ENCODE measurements around the gene PLXNC1. TPM values are rescaled to one million over a fixed set of nuclear protein-coding genes. Genes with fewer than 3 reads are reported as not detected.

Gene PLXNC1
- total RNA-seq, 2 donors from 2014 or later = 9.2 to 15.3 TPM

DNA sequence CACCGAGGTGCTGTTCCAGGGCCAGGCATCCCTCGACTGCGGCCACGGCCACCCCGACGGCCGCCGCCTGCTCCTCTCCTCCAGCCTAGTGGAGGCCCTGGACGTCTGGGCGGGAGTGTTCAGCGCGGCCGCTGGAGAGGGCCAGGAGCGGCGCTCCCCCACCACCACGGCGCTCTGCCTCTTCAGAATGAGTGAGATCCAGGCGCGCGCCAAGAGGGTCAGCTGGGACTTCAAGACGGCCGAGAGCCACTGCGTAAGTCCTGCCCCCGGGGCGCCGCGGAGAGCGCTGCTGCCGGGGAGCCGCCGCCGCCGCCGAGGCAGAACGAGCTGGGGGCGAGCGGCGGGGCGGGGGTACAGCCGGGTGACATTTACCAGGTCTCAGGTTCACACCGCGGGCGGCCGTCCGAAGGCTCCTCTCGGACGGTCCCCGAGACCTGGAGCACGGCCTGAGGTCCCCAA is 1.4 kb downstream of the PLXNC1 start:
- peak; percentile 87 for DNase-seq (ENCODE audit: low spot score)
- intact Hi-C loops (cut with DNase I) = loop anchor here in 1 of 2 donors (5.0 kb wide), 2 partner anchors 382 to 552 kb away; no protein-coding TSS in a partner anchor

DNA sequence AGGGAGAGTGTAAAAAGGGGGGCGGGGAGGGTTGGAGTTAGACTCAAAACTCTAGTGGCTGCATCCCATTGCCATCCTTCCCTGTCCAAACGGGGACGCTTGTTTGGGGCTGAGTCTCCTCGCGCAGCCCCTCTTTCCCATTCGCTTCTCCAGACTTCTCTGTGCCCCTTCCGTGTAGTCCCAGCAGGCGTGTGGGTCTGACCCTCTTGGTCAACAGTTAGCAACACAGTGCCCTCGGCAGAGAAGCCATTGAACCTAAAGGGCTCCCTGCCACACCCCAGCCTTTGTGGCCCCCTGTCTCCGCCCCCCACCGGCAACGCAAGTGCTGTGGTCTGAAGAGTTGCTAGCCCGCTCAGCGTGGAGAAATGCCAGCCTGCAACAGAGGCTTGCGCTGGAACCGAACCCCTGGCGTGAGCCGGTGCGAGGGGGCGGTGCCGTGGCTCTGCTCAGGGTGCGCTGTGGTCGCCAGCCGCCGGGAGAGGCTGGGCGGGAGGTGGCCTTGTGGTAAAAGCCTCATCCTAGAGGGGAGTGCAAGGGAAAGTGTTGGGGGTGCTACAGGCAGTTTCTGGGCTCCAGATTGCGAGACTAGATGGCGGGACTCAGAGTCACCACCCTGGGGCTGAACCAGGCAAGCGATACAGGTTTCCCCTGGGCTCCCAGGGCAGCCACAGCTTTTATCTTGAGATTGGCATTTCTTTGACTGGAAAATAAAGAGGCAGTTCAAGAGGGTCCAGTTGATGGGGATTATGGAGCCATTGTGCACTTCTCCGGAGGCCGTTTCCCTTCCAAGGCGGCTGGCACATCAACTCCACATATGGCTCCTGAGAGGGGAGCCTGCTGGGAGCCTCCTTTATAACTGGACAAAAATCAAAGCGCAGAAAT is 2.1 kb downstream of the PLXNC1 start:
- intact Hi-C loops (cut with DNase I) = no loop called here
- peak; percentile 89 for DNase-seq (ENCODE audit: low spot score)

DNA sequence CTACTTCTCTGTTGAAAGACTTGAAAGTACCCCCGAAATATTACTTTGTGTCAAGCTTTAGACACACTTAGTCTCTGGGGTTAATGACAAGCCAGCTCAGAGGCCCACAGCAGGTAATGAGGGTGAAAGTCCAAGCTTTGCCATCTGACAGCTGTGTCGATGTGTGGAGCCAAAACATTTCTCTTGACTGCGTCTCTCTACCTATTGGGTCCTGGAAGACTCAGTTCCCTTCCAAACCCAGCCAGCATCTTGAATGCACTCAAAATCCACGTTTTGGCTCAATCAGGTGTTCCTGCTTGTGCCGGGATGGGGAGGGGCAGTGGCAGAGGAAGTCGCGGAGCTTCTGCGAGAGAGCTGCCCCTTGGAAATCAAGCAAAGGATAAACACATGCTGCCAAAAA is 3.2 kb downstream of the PLXNC1 start:
- intact Hi-C loops (cut with DNase I) = no loop called here
- DNase-seq (ENCODE audit: low spot score) = no peak

DNA sequence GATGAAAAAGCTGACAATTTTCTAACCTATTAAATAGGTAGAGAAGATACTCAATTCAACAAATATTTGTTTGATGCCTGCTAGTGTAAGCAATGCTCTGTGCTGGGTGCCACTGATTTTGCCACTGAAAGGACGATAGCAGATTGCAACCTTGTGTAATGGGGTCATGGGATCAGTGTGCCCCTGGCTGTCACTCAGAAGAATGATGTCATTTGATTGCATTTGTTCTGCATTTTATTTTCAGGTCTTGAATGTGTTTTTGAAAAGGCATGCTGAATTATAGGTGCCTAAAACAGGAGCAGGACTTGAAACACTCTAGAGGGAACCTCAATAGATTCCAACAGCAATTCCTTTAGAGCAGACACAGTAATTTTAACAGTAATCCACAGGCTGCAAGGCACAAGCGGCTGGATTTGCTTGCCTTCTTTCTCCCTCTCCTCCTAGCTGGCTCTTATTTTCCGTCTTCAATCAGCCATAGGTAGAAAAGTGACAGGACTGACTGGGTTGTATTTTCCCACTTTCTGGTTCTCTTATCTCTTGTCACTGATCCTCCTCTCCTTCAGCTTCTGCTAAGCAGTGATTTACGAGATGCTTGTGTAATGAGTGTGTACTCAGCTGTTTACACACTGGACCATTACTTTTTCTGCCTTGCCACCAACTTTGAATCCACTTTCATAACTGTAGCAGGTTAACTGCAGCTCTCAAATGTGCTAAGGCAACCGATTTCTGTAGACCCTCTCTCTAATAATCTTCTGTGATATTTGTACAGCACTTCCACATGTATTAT is 4.1 kb downstream of the PLXNC1 start:
- no peak for DNase-seq (ENCODE audit: low spot score)
- intact Hi-C loops (cut with DNase I) = no loop called here

DNA sequence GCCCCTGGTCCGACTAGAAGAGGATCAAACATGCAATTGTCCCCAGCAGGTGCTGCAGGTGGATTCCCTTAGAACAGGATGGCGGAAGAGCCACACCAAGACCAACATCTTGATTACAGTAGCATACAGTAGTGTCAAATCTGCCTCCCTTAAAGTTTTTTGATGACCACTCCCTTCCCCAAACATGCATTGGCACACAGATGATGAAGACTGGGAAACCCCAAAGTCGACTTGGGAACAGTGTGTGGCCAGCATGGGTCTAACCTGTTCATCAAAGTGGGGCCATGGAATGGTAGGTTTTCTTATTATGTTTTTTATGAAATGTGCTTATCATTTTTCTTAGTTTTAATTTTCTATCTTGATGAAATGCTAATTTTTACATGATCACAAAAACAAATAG is 8.8 kb downstream of the PLXNC1 start:
- intact Hi-C loops (cut with DNase I) = no loop called here
- no peak for DNase-seq (ENCODE audit: low spot score)

DNA sequence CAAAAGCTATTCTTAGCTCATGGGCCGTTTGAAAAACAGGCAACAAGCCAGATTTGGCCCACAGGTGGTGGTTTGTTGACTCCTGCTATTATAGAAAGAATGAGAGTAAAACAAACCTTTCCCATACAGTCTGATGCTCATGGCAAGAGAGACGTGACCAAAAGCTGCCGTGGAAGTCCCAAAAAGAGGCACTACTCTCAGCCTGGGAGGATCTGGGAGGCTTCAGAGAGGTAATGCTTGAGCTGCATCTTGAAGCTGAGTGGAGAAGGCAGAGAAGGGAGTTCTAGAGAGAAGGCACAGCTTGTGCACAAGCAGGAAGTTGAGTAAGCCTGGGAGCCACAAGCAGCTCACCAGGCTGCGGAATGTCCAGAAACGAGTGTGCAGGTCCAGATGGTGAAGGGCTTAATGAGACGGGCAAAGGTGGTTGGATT is 9.6 kb downstream of the PLXNC1 start:
- intact Hi-C loops (cut with DNase I) = no loop called here
- no peak for DNase-seq (ENCODE audit: low spot score)

DNA sequence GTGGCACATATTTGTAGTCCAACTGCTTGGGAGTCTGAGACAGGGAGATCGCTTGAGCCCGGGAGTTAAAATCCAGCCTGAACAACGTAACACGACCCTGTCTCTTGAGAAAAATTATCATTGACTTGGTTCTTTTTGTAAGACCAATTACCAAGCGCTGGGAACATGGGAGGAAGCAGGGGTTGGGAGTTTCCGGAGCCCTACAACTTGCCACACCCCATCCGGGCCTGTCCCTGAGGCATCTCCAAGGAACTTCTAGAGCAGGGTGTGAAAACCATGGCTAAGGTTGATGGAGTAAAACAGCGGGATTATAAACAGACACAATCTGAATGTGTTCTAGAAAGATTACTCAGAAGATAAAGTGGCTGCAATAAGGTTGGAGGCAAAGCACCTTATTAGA is 10.3 kb downstream of the PLXNC1 start:
- intact Hi-C loops (cut with DNase I) = no loop called here
- DNase-seq (ENCODE audit: low spot score) = no peak

DNA sequence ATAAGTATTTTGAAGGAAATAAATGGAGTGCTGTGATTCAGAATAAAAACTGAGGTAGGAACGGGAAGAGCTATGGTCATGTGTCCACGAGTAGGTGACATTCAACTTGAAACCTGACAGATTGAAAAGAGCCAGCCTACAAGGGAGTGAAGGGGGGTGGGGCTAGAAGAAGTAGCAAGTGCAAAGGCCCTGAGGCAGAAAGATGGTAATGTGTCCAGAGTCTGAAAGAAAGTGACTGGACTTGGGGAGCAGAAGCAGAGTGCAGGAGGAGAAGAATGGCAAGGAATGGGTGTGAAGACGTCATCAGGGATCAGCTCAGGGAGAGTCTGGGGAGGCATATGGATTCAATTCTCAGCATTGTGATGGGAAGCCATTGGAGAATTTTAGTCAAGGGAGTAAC is 13.7 kb downstream of the PLXNC1 start:
- DNase-seq (ENCODE audit: low spot score) = no peak
- intact Hi-C loops (cut with DNase I) = no loop called here

DNA sequence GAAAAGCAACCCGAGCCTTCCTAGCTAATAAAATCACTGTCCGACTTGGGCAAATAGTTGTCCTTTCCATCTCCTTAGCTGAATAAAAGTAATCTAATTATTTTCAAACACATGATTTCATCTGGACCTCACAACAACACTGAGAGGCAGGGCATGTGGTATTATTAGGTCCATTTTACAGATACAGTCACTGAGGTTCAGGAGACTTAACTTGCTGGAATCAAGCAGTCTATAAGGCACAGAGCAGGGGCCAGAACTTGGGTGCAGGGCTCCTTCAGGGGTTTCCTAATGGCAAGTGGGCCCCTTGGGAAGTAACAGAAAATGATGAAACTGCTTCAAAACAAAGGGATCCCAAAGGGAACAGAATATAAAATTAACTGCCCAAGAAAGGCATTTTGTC is 15.5 kb downstream of the PLXNC1 start:
- intact Hi-C loops (cut with DNase I) = no loop called here
- no peak for DNase-seq (ENCODE audit: low spot score)

DNA sequence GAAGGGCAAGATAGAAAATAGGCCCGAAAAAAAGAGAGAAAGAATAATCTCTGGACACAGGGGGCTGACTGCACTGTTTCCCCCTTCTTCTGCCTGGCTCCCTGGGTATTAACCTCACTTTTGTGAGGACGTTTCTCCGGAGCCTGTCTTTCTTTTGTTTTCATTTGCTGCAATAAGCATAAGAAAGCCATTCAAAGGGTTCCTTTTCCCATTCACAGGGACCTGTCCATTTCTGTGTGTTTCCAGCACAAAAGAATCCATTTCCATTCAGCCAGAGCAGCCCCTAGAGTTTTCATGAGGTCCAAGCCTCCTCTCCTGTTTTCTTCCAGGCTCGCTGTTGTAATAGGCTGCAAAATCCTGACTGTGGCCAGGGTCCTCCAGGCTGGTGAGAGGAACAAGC is 16.8 kb downstream of the PLXNC1 start:
- DNase-seq (ENCODE audit: low spot score) = no peak
- intact Hi-C loops (cut with DNase I) = no loop called here

DNA sequence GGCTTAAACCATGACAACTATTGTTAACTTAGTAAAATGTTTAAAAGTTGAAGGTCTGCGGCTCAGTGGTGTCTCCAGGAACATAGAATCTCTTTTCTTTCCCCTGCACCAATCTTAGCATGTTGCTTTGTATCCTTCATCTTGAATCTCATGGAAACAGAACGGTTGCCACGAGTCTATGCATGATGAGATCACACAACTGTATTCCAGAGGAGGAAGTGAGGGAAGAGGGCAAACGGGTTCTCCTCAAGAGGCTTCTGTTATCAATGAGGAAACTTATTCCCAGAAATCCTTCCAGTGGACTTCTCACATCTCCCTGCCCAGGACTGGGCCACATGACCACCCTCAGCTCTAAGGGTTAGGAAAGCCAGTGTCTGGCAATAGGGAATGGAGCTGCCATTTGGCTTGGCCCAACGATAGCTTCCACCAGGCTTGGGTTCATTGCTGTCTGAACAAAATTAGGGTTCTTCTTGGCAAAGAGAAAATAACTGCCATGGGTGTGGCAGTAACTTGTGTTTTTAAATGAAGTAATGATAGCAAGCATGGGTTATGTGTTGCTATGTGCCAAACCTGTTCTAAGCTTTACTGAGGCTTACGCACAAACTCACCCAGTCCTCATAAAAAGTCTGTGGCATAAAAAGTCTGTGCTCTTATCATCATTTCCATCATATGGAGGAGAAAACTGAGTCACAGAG is 17.4 kb downstream of the PLXNC1 start:
- intact Hi-C loops (cut with DNase I) = no loop called here
- no peak for DNase-seq (ENCODE audit: low spot score)

DNA sequence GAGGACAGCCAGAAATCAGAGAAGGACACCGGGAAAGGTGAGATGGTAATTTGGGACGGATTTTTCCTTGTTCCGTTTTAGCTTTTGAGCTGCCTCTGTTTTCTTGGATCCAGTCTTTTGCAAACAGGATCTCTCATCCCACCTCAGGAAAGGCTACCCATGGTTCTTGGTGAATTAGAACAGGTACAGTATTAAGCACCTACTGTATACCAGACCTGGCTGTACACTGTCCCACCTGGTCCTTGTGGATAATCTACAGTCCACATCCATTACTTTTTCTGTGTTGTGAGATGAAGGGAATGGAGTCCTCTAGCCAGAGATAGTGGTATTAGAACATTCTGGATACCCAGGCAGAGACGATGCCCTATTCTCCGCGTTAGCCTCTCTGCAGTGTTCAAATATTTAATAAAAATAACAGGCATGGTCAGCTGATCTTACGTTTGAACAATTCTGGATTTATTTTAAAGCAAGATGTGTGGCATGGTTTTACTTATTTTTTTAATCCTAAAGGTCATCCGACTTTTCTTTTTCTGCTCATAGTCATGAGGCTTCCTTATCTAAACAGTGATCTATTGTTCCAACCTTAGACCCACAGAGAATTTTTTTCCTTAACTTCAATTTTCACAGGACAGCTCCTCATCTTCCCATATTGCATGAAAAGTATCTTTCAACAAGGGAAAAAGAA is 18.8 kb downstream of the PLXNC1 start:
- DNase-seq (ENCODE audit: low spot score) = no peak
- intact Hi-C loops (cut with DNase I) = no loop called here

DNA sequence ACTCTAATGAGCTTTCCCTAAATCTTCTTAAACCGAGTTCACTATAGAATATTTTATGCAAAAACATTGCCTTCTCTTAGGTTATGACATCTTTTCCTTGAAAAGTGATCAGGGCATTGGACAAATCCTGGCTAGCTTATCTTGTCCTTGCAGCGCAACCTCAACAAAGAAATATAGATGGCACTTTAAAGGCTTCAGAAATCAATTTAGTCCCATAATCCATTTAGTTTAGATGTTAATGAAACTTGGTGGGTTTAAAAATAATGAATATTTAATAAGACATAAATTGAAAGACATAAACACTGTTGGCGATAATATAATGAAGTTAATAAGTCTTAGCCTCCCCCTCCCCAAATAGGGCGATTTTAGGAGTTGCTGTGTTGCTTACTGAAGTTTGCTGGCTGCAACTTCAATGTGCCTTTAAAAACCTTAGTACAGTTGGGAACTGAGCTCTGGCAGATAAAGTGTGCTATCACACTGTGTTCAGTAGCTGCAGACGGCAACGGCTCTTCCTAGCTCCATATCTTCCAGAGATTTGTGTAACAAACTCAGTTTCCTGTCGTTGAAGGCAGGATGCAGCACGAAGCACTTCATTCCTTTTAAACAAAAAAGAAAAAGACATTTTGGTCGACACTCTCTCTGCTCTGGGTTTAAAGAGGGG is 19.5 kb downstream of the PLXNC1 start:
- no peak for DNase-seq (ENCODE audit: low spot score)
- intact Hi-C loops (cut with DNase I) = no loop called here

DNA sequence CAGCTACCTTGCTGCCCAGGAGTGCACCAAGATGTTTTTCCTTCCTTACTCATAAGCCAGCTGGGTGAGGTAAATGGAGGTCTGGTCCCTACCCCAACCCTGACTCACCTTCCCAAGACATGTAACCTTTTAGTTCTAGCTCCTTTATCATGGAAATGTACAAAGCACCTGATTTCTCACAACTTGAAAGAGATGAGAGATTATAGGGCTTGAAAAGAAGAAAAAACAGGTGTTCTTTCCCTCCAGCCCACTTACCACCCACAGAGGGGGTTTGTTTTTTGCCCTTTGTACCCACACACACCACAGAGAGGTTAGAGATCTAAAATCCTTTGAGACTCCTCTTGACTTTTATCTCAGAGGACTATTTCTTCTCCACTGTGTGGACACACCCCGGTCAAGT is 21.1 kb downstream of the PLXNC1 start:
- DNase-seq (ENCODE audit: low spot score) = no peak
- intact Hi-C loops (cut with DNase I) = no loop called here

DNA sequence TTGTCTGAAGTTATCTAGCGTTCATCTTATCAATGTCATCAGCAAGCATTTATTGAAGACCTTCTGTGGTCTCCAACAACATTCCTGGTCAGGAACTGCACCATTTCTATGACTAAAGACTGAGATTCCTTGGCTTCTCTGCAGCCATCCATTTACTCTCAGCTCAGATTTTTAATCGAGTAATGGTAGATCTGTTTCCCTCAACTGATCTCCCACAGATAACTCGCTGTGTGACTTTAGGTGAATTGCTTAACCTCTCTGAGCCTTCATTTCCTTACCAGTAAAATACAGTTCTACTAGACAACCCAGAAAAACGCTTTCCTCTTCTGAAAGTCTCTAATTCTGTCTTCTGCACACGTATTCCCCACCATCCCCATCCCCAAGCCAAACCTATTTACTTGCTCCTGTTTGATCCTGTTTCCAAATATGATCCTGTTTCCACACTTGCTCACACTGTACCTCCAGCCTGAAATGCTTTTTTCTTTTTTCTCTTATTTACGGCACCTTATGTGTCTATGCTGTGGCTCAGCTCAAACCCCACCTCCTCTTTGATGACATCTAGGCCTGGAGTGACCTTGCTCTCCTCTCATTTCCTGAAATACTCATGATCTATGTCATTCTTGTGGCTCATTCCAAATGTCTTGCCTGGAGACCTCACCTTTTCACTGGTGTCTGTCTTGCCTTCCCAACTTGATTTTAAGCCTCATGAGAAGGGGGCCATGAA is 21.8 kb downstream of the PLXNC1 start:
- no peak for DNase-seq (ENCODE audit: low spot score)
- intact Hi-C loops (cut with DNase I) = no loop called here

DNA sequence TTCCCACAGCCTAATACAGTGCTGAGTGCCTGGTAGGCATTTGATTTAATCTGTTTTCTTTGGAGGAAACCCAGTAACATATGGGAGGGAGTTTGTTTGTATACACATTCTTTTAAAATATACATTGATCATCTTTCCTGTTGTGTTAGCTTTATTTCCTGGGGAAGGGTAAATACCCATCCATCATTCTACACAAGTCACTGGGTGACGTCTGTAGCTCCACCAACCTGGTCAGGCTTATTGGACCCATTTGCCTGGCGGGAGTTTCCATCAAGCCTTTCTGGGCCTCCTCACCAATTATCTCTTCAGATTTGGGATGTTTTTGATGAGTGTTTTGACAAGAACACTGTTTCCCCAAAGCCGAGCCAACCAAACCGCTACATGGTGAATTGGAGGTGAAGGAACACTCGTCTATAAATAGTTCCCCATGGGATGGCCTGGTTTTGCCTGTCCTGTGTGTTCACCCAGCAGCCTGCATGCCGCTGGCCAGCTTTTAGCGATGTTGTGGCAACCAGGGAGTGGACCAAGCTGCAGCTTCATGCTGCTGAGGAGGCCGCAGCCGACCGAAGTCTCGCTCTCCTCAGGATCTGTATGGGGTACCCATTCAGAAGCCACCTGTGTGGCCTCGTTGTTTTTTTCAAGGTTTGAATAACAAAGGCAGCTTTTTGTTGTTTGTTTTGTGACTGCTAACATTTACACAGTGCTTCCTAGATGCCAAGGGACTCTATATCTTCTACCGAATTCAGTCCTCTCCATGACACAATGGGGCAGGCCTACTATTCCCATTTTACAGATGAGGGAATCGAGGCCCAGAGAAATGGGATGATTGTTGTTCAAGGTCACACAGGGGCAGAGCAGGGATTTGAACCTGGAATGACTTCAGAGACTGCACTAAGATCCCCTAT is 22.6 kb downstream of the PLXNC1 start:
- no peak for DNase-seq (ENCODE audit: low spot score)
- intact Hi-C loops (cut with DNase I) = no loop called here

DNA sequence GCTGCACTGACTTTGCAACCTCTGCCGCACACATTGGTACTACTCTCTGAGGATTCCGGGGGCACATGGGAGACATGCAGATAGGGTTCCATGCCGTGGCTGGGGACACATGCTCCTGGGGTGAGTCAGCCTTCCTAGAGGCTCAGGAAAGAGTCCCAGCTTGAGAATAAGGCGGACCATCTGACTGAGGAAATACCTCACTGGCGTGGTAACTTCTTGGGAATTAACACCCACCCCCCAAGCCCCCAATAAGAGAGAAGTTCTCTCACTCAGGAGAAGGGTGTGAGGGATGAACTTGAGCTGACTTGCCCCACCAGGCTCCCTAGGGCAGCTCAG is 23.2 kb downstream of the PLXNC1 start:
- no peak for DNase-seq (ENCODE audit: low spot score)
- intact Hi-C loops (cut with DNase I) = no loop called here

Data from posterior vena cava (tissue), 2 donors.